HL-60 (cell line): Measurements from ENCODE around the gene KCMF1.

ENCODE experiments used
- GABPA ChIP-seq: IDR thresholded peaks from 2 replicates; pipeline ENCODE4 v1.6.1; 2012; ENCODE audit warnings: low read depth
- TF ChIP-seq, protein P1 (sequence below): IDR thresholded peaks from one replicate; pipeline ENCODE4 v1.5.1; 2011; ENCODE audit warnings: low read length, control low read depth, inconsistent platforms; ENCODE audit not compliant: insufficient read depth
- TF ChIP-seq, protein P2 (sequence below): IDR thresholded peaks from 2 replicates; pipeline ENCODE4 v1.6.1; 2012; ENCODE audit warnings: low read depth; ENCODE audit not compliant: insufficient replicate concordance

DNA sequence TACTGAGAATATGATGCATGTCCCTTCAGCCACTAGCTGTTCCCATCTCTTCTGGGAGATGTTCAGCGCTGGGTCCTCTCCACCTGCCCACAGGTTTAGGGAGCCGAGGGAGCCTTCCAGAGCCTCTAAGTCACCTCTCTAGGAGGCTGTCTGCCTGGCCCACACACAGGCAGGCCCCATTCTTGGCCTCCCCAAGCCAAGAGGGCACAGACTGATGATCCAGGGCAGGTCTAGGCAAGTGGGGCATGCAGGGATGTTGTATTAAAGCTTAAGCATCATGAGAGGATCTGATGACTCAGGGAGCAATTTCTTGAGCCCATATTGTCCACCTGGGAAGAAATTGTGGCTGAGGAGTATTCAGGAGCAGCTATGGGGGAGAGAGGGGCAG, 45.6 kb upstream of the KCMF1 start:
- TF ChIP-seq, protein P1, sequence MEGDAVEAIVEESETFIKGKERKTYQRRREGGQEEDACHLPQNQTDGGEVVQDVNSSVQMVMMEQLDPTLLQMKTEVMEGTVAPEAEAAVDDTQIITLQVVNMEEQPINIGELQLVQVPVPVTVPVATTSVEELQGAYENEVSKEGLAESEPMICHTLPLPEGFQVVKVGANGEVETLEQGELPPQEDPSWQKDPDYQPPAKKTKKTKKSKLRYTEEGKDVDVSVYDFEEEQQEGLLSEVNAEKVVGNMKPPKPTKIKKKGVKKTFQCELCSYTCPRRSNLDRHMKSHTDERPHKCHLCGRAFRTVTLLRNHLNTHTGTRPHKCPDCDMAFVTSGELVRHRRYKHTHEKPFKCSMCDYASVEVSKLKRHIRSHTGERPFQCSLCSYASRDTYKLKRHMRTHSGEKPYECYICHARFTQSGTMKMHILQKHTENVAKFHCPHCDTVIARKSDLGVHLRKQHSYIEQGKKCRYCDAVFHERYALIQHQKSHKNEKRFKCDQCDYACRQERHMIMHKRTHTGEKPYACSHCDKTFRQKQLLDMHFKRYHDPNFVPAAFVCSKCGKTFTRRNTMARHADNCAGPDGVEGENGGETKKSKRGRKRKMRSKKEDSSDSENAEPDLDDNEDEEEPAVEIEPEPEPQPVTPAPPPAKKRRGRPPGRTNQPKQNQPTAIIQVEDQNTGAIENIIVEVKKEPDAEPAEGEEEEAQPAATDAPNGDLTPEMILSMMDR, result no peak
- TF ChIP-seq, protein P2, sequence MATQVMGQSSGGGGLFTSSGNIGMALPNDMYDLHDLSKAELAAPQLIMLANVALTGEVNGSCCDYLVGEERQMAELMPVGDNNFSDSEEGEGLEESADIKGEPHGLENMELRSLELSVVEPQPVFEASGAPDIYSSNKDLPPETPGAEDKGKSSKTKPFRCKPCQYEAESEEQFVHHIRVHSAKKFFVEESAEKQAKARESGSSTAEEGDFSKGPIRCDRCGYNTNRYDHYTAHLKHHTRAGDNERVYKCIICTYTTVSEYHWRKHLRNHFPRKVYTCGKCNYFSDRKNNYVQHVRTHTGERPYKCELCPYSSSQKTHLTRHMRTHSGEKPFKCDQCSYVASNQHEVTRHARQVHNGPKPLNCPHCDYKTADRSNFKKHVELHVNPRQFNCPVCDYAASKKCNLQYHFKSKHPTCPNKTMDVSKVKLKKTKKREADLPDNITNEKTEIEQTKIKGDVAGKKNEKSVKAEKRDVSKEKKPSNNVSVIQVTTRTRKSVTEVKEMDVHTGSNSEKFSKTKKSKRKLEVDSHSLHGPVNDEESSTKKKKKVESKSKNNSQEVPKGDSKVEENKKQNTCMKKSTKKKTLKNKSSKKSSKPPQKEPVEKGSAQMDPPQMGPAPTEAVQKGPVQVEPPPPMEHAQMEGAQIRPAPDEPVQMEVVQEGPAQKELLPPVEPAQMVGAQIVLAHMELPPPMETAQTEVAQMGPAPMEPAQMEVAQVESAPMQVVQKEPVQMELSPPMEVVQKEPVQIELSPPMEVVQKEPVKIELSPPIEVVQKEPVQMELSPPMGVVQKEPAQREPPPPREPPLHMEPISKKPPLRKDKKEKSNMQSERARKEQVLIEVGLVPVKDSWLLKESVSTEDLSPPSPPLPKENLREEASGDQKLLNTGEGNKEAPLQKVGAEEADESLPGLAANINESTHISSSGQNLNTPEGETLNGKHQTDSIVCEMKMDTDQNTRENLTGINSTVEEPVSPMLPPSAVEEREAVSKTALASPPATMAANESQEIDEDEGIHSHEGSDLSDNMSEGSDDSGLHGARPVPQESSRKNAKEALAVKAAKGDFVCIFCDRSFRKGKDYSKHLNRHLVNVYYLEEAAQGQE, result no peak
- no peak for TF ChIP-seq GABPA
